GM12891 (cell line): ENCODE results near the gene ADCY3.

Experiments used
- PAX5 ChIP-seq: IDR thresholded peaks from 2 replicates; pipeline ENCODE4 v1.6.1; 2011; ENCODE audit warnings: low read length, moderate library complexity, mild to moderate bottlenecking; ENCODE audit not compliant: insufficient read depth, severe bottlenecking
- POLR2A ChIP-seq: IDR thresholded peaks from 2 replicates; pipeline ENCODE4 v1.6.1; 2011; ENCODE audit warnings: low read depth, low read length, control low read depth
- POLR2AphosphoS5 ChIP-seq: IDR thresholded peaks from 2 replicates; pipeline ENCODE4 v1.6.1; 2011; ENCODE audit warnings: low read depth, low read length, control low read depth
- POU2F2 ChIP-seq: IDR thresholded peaks from 2 replicates; pipeline ENCODE4 v1.6.1; 2011; ENCODE audit warnings: low read depth, mild to moderate bottlenecking, control low read depth, low read length, moderate library complexity
- SPI1 ChIP-seq: IDR thresholded peaks from 2 replicates; pipeline ENCODE4 v1.6.1; 2011; ENCODE audit warnings: low read depth, low read length, control low read depth
- TAF1 ChIP-seq: IDR thresholded peaks from 2 replicates; pipeline ENCODE4 v1.6.1; 2011; ENCODE audit warnings: low read depth, low read length, control low read depth

GRCh38 chr2:24873619-24874018, 46.4 kb downstream of the ADCY3 start:
- no peak for TF ChIP-seq POLR2A
- TF ChIP-seq POLR2AphosphoS5, result no peak
- no peak for TF ChIP-seq TAF1
- no peak for TF ChIP-seq POU2F2
- no peak for TF ChIP-seq SPI1
- TF ChIP-seq PAX5, result no peak
